HG02870 (cell line): ENCODE results near the gene CFAP54.

Experiments used
- ATAC-seq: cut with Tn5 transposase; IDR thresholded peaks from one replicate; pipeline ENCODE4 v1.9.1; 2021; ENCODE audit warnings: mild to moderate bottlenecking, moderate library complexity; ENCODE audit not compliant: unreplicated experiment

The CFAP54 gene

GRCh38 chr12:96810057-96810456 lies 320.7 kb downstream of the CFAP54 start:
- no peak for ATAC-seq

- ATAC-seq: no peak
Observed at GRCh38 chr12:96810477-96810876, 321.1 kb downstream of the CFAP54 start.

GRCh38 chr12:96811083-96811482 lies 321.7 kb downstream of the CFAP54 start:
- ATAC-seq: no peak

GRCh38 chr12:96812153-96812552 lies 322.8 kb downstream of the CFAP54 start:
- no peak for ATAC-seq

GRCh38 chr12:96814200-96814599 lies 324.8 kb downstream of the CFAP54 start:
- no peak for ATAC-seq

GRCh38 chr12:96821592-96821991 lies 332.2 kb downstream of the CFAP54 start:
- no peak for ATAC-seq

GRCh38 chr12:96822641-96823040 lies 333.3 kb downstream of the CFAP54 start:
- ATAC-seq: no peak

GRCh38 chr12:96824074-96824837 lies 334.9 kb downstream of the CFAP54 start:
- no peak for ATAC-seq

- ATAC-seq: no peak
Observed at GRCh38 chr12:96824838-96825236, 335.5 kb downstream of the CFAP54 start.

GRCh38 chr12:96828169-96828789 lies 338.9 kb downstream of the CFAP54 start:
- no peak for ATAC-seq

GRCh38 chr12:96829354-96829753 lies 340.0 kb downstream of the CFAP54 start:
- ATAC-seq: no peak

- ATAC-seq: no peak
Observed at GRCh38 chr12:96831346-96831745, 342.0 kb downstream of the CFAP54 start.

GRCh38 chr12:96846293-96846692 lies 356.9 kb downstream of the CFAP54 start:
- ATAC-seq: no peak

- ATAC-seq: no peak
Observed at GRCh38 chr12:96850676-96851075, 361.3 kb downstream of the CFAP54 start.

- ATAC-seq: no peak
Observed at GRCh38 chr12:96858162-96858561, 368.8 kb downstream of the CFAP54 start.

GRCh38 chr12:96861656-96862055 lies 372.3 kb downstream of the CFAP54 start:
- no peak for ATAC-seq

- ATAC-seq: no peak
Observed at GRCh38 chr12:96862326-96862725, 372.9 kb downstream of the CFAP54 start.

GRCh38 chr12:96864335-96864734 lies 375.0 kb downstream of the CFAP54 start:
- ATAC-seq: no peak

GRCh38 chr12:96866801-96867590 lies 377.6 kb downstream of the CFAP54 start:
- ATAC-seq: no peak

- ATAC-seq: no peak
Observed at GRCh38 chr12:96870946-96871345, 381.6 kb downstream of the CFAP54 start.

- ATAC-seq: no peak
Observed at GRCh38 chr12:96872961-96873360, 383.6 kb downstream of the CFAP54 start.

GRCh38 chr12:96874211-96874610 lies 384.8 kb downstream of the CFAP54 start:
- no peak for ATAC-seq
